Measurements from ENCODE around the gene VAPB.

DNA sequence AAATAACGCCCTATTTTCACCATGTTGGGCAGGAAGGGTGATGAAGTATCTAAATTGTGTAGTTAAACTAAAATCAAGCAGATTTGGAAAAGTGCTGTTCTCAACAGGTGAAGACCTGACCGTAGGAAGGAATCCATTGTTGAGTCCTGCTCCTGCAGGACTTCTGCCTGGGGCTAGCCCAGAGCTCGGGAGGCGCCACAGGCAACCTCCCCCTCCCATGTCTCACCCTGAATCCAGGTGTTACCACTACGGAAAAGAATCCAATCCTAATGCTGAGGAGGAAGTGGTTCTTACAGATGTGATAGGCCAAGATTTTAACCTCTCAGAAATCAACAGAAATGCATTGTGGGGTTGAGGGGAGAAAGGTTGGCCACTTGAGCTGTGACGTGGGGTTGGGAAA is 49.3 kb upstream of the VAPB start:
- TF ChIP-seq, protein P1, sequence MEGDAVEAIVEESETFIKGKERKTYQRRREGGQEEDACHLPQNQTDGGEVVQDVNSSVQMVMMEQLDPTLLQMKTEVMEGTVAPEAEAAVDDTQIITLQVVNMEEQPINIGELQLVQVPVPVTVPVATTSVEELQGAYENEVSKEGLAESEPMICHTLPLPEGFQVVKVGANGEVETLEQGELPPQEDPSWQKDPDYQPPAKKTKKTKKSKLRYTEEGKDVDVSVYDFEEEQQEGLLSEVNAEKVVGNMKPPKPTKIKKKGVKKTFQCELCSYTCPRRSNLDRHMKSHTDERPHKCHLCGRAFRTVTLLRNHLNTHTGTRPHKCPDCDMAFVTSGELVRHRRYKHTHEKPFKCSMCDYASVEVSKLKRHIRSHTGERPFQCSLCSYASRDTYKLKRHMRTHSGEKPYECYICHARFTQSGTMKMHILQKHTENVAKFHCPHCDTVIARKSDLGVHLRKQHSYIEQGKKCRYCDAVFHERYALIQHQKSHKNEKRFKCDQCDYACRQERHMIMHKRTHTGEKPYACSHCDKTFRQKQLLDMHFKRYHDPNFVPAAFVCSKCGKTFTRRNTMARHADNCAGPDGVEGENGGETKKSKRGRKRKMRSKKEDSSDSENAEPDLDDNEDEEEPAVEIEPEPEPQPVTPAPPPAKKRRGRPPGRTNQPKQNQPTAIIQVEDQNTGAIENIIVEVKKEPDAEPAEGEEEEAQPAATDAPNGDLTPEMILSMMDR (IDR thresholded peaks at IDR 0.05): no peak
- TF ChIP-seq POLR2A (IDR thresholded peaks at IDR 0.05) (no peak), EP300 (IDR thresholded peaks at IDR 0.05) (no peak)
